ENCODE data around the gene SMCHD1.

- TF ChIP-seq CTCF (IDR thresholded peaks at IDR 0.05) = no peak
- TF ChIP-seq POLR2A (IDR thresholded peaks at IDR 0.05) = no peak
Observed at GRCh38 chr18:2629003-2629402, 26.5 kb upstream of the SMCHD1 start.

Data from right lobe of liver (tissue), 4 donors.